Adrenal gland (tissue), 5 donors: Measurements from ENCODE around the gene CORO1A.

ENCODE experiments used
- POLR2A ChIP-seq, 2 donors: fragments of 450-650 bp; IDR thresholded peaks; one replicate each; pipeline ENCODE4 v1.6.1; 2017; ENCODE audit warnings: antibody characterized with exemption in 2 of 2, mild to moderate bottlenecking in 2 of 2, moderate library complexity in 1 of 2
- TF ChIP-seq, protein P1 (sequence below), 6 experiments: fragments of 450-650 bp in 4 of 6; fragments of 200-600 bp in 2 of 6; sonication (generic) in 1 of 6; IDR thresholded peaks; 1 replicate in 5 of 6; 2 replicates in 1 of 6; pipeline versions ENCODE4 v1.5.1 to v1.8.0; 2016 to 2021; ENCODE audit warnings: antibody characterized with exemption in 6 of 6, mild to moderate bottlenecking in 2 of 6, moderate library complexity in 1 of 6
- donor health status: DM: no; HTN: no; CAD: no.

DNA sequence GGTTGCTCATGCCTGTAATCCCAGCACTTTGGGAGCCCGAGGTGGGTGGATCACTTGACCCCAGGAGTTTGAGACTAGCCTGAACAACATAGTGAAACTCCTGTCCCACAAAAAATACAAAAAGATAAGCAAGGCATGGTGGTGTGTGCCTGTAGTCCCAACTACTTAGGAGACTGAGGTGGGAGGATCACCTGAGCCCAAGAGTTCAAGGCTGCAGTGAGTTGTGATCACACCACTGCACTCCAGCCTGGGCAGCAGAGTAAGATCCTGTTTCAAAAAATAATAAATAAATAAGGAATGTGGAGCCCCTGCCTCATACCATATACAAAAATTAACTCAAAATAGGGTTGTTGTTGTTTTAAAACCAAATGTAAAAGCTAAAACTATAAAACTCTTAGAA is 26.2 kb upstream of the CORO1A start:
- TF ChIP-seq, protein P1, sequence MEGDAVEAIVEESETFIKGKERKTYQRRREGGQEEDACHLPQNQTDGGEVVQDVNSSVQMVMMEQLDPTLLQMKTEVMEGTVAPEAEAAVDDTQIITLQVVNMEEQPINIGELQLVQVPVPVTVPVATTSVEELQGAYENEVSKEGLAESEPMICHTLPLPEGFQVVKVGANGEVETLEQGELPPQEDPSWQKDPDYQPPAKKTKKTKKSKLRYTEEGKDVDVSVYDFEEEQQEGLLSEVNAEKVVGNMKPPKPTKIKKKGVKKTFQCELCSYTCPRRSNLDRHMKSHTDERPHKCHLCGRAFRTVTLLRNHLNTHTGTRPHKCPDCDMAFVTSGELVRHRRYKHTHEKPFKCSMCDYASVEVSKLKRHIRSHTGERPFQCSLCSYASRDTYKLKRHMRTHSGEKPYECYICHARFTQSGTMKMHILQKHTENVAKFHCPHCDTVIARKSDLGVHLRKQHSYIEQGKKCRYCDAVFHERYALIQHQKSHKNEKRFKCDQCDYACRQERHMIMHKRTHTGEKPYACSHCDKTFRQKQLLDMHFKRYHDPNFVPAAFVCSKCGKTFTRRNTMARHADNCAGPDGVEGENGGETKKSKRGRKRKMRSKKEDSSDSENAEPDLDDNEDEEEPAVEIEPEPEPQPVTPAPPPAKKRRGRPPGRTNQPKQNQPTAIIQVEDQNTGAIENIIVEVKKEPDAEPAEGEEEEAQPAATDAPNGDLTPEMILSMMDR (IDR thresholded peaks at IDR 0.05) = no peak
- TF ChIP-seq POLR2A (IDR thresholded peaks at IDR 0.05) = no peak
